Superior temporal gyrus (tissue), 1 donor: ENCODE results near the gene HCN1.

Experiments
- DNase-seq: peaks from one replicate; pipeline ENCODE4 v3.0.0-alpha.2; 2016; ENCODE audit errors: extremely low spot score

The HCN1 gene

GRCh38 chr5:45696206-45696836 lies at the start of gene HCN1:
HCN1 (minus strand) TSS chr5:45696380.
- peak; percentile 84 for DNase-seq

- peak; percentile 46 for DNase-seq
Observed at GRCh38 chr5:45741110-45741509, 44.9 kb upstream of the HCN1 start.

DNA sequence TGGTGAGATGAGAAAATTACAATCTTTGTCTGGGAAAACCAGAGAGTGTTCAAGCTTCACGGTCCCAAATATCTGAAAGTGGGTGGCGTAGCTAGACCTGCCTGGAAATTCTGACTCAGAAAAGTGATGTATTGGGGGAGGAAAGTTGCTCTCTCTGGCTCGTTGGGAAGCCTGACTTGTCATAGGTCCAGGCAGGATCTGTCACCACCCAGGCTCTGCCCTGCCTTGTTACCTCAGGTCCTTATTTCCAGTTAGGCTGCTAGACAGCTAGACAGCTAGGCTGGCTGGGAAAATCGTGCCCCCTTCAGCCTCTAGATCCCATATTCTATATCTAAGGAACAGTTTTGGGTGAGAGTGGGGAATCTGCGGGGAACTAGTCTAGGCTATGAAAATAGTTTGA lies 41.0 kb upstream of the HCN1 start:
- DNase-seq, result no peak

DNA sequence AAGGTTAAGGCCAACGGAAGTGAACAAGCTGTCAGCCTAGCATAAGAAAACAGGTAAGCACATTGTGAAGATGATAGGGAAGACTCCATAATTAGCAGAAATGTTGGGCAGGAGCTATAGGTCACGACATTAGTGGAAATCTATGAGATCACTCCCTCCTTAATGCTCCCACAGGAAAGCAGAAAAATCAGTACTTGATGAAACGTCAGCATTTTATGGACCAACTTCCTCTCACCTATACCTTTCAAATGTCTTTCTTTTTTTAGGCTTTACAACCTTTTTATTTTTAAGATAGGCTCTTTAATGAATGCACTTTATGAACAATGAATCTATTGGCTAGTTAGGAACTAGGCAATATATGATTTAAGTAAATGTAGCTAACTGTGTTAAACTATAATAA lies 29.4 kb upstream of the HCN1 start:
- DNase-seq, result no peak

GRCh38 chr5:45697201-45697600 lies 1.0 kb upstream of the HCN1 start:
- no peak for DNase-seq

DNA sequence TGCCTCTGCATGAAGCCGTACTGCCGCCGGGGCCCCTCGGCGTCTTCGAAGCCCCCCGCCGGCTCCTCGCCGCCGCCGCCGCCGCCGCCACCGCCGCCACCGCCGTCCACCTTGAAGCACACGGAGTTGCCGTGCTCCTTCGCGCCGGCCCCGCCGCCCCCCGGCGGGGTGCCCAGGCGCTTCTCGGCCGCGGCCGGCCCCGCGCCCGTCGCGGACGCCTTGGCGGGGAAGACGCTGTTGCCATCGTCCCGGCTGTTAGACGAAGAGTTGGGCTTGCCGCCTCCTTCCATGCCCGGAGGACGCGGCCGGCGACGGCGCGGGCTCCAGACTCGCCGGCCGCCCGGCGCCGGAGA lies 400 bp downstream of the HCN1 start:
- DNase-seq, result no peak

DNA sequence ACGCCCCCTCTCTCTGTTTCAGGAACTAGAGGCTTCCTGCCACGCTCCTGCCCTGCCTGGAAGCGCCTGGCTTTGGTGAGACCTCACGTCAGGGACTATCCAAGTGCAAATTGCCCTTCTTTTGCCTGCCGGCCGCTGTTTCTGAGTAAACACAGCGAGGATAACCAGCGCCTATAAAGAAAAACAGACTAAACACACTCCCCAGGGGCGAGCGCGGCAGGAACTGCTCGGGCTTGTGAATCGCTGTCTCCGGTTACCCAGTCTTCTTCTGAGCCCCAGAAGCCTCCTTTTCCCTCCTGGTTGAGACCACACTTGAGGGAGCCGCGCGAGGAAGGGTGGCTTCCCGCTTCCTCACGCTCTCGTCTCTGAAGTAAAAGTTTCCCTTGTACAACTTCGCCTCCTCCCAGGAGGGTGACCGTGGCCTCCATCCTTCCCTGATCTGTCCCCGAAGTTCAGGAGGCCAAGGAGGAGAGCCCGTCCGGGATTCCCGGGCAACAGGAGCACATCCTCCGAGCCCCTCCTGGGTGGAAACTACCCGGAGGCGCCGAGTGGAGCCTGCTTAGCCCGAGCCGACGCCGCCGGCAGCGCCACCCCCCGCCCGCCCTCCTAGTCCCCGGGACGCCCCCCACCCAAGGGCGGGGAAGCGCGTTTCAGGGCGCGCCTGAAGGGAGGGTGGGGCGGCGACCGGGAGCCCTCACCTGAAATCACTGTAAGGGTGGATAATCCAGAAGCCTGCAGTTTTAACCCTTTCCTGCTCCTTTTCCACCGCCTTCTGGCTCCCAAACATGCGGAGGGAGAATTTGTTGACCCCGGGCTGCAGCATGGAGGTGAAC lies 993 bp downstream of the HCN1 start:
- DNase-seq, result no peak

GRCh38 chr5:45694255-45694814 lies 1.8 kb downstream of the HCN1 start:
- peak; percentile 32 for DNase-seq

DNA sequence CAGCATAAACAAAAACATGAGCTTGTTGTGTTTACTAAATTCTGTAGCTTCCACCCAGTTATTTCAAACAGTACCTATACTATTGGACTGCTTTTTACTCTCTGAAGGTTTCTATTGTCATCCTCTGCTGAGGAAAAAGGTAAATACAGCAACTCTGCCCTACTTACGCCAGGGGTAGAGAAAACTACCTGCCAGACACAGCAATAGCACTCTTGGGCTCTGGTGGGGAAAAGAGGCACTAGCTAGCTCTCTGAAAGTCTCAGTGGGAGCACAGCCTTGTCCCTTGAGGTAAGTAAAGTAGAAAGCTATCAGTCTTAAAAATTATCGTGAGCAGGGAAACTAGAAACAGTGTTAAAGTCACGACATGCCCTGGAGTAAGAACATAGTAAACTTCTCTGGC lies 3.7 kb downstream of the HCN1 start:
- no peak for DNase-seq

GRCh38 chr5:45691656-45692055 lies 4.5 kb downstream of the HCN1 start:
- peak; percentile 40 for DNase-seq

GRCh38 chr5:45687701-45688100 lies 8.5 kb downstream of the HCN1 start:
- DNase-seq, result no peak

- no peak for DNase-seq
Observed at GRCh38 chr5:45686620-45687019, 9.6 kb downstream of the HCN1 start.

GRCh38 chr5:45684118-45684517 lies 12.1 kb downstream of the HCN1 start:
- no peak for DNase-seq

GRCh38 chr5:45680950-45681349 lies 15.2 kb downstream of the HCN1 start:
- no peak for DNase-seq

GRCh38 chr5:45677524-45677923 lies 18.7 kb downstream of the HCN1 start:
- DNase-seq, result no peak

DNA sequence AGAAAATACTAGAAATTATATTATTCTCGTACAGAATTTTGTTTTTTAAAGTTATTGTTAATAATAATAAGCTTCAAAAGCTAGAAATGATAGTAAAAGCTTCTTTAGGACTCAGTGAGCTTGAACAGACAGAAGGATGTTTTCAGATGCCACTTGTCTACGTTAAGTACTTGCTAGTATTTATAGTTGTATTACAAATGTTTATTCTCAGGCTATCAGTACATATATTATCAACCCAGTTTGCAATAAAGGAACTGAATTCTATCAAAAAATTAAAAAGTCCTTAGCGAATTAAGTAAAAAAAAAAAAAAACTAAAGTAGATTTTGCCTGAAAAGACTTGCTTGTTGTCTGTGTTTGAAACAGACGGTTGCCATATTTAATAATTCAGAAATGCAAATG lies 23.9 kb downstream of the HCN1 start:
- DNase-seq, result no peak

GRCh38 chr5:45648744-45649143 lies 47.4 kb downstream of the HCN1 start:
- DNase-seq, result no peak

DNA sequence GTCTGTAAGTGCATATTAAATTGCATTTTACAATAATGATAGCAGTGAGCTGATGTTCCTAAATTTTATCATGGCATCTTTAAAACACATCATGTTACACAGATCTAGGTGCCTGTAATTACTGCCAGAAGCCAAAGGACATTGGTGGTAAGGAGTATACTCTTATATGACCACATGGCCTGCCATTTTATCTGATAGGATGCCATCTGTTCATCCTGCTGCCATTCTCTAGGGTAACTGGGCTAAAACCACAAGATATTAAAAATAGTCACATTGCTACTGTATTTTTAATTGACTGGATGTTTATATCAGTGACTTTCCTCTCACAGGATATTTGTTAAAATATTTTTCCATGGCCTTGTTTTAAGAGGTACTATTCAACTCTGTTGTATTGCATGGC lies 53.1 kb downstream of the HCN1 start:
- no peak for DNase-seq

DNA sequence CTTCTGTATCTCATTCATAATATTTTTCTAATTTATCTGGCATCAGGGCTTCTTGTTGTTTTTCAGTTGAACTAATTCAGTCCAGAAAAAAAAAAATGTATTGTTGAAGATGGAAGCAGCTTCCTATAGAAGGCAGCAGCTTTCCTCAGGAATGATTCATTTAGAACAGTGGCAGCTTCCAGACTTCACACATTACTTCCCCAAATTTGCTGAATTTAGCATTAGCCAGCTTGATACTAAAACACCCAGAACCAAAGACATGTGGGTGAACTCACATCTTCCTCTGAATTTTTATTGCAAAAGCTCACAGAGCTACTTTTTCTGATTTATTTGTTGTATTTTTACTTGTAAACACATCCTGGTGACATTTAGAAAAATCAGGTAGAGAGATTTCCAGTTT lies 53.8 kb downstream of the HCN1 start:
- DNase-seq, result peak; percentile 71

DNA sequence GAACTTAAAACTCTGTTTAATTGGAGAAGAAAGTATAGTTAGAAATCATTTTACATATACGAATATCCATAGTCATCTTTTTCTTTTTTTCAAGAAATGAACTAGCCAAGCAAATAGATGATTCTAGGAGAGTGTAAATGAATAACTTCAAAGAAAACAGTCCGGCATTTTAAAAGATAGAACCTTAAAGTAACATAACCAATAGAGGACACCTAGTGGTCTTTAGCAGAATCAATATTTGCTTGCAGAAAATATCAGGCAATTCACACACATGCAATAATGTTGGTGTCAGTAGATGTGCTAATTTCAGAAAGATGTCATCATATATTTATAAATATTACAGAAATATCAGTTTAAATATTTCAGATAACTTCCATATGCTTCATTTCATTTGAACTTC lies 57.1 kb downstream of the HCN1 start:
- no peak for DNase-seq

DNA sequence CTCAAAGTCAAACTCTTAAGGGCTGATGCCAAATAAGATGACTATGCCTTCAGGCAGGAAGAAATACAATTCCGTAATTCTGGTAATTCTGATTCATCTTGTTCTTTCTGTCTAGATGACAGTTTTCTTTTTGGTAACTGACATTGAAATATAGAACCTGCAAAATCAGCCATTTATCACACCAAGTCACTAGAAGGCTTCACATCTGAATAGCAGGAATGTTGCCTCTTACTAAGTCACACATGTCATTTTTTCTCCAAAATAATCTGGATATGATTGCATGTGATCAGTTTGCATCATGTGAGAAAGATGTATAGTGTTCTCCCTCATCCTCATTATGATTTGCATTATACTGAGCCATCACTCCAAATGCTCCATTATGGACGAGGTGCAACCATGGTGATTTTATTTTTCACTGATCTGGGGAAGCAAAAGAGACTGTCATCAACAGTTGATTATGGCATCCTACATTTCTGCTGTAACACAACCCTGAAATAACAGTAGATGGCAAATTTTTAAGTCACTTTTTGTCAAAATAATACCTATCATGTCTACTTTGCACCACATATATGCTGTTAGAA lies 69.0 kb downstream of the HCN1 start:
- DNase-seq, result no peak

GRCh38 chr5:45623832-45624231 lies 72.3 kb downstream of the HCN1 start:
- DNase-seq, result no peak

GRCh38 chr5:45622365-45622764 lies 73.8 kb downstream of the HCN1 start:
- DNase-seq, result no peak
